ENCODE measurements around the gene IL1R1.
"Not testable (repeated sequence)": the region's sequence is repeated elsewhere in the genome, so short reads cannot be mapped to it uniquely, and the experiment has no call there.

The IL1R1 gene

DNA sequence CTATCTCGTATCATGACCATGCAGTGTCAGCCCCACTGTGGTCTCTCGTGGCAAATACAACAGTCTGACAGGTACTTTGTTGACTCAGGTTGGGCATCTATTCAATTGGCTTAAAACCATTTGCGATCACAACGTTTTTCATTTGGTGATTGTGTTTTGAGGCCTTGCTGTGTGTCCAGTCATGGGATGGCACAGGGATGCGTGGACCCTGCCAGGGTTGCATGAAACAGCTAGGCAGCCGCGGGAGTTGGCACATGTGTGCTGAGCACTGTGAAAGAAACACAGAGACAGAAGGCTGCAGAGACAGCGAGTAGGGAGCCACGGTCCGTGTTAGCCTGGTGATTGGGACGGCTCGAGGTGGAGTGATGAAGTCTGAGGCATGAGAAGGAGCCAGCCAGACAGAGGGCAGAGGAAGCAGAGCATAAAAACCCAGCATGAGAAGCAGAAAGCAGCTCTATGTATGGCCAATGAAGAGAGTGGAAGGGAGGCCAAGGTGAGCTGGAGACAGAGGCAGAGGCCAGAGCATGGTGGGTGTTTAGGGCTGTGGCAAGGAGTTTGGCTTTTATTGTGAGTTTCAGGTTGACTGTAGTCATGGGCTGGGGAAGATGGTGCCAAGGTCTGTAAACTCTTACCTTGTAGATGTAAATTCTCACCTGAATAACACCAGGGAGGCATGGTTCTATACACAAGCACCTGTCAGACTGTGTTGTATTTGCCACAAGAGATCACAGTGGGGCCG is 31.8 kb upstream of the IL1R1 start:
- no peak for DNase-seq (ENCODE audit: low read depth in 2 of 2)

DNA sequence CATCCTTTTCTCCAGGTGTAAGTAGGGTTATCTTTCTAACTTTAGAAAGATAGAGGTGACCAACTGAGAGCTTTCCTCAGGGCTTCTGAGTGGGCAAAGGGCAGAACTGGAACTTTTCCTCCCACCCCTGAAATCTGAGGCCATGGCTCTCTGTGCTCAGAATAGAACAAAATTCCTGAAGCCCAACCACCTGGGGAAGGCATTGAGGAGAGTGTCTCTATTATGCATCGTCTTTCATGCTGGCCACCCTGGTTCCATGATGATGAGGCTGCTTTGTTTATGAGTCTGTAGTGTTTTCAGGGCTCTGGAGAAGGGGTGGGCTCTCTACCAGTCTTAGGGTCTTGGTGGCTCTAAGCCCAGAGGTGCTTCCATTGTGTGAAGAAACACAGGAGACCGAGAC is 30.7 kb upstream of the IL1R1 start:
- no peak for DNase-seq (ENCODE audit: low read depth in 2 of 2)

DNA sequence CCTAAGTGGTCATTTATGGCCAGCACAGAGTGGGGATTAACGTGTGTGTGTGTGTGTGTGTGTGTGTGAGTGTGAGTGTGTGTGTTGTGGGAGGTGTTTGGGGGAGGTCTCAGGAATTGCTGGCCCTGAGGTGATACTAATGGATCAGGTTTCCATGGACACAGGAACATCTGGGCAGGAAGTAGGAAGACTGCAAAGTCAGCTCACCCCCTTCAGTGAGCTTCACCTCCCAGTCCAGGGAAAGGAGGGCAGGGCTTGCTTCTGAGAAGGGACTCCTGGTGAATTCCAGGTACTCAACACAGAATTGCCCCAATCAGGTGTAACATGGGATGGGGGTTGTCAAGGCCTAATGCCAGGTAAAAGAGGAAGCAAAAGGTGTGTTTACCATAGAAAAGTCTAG is 30.3 kb upstream of the IL1R1 start:
- no peak for DNase-seq (ENCODE audit: low read depth in 2 of 2)

DNA sequence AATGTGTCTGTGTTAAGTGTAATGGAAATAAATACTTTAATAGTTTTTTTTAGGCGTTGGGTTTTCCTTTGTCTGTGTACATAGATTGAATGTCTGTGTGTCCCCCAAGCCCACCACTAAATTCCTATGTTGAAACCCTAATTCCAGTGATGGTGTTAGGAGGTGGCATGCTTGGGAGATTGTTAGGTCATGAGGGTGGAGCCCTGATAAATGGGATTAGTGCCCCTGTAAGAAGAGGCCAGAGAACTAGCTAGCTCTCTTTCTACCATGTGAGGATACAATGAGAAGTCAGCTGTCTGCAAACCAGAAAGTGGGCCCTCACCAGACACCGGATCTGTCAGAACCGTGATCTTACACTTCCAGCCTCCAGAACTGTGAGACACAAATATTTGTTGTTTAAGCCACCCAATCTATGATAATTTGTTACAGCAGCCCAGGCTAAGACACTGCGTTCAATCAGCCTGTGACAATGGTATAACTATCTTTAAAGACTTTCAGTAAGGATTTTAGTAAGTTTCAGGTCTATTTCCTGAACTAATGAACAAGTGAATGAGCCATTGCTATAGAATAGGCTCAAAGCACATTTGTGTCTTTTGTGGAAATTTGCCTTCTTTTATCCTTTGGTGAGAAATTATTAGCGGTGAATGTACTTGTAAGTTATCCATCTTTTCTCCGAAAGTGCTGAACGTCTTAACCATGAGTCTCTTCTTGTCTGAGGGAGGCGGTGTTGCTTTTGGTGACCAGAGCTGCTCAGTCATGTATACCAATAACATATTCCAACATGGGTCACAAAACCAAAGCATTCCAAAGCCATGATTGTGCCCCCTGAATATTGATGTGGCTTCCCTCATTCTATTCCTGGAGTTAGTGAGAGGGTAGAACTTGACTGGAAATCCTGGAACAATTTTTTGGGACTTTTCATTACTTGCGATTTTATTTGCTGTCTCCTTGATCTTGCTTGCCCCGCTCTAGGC is 29.6 kb upstream of the IL1R1 start:
- no peak for DNase-seq (ENCODE audit: low read depth in 2 of 2)

DNA sequence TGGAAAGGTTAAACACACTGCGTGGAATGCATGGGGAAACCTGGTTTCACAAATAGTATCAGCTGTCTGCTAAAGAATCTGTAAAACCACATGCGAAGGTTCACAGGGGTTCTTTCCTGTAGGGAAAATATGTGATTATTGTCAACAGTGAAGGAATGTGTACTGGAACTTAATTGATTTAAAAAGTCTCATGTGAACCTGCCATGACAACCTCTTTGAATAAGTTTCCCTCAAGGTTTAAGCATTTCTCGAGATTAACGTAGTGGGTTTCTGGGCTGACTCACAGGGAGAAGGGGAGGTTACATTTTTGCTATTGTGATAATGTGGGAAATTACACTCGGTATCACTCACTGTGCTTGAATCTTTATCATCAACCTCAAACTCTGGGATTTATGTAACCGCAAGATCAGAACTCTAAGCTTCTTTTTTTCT is 28.2 kb upstream of the IL1R1 start:
- DNase-seq (ENCODE audit: low read depth in 2 of 2): no peak

DNA sequence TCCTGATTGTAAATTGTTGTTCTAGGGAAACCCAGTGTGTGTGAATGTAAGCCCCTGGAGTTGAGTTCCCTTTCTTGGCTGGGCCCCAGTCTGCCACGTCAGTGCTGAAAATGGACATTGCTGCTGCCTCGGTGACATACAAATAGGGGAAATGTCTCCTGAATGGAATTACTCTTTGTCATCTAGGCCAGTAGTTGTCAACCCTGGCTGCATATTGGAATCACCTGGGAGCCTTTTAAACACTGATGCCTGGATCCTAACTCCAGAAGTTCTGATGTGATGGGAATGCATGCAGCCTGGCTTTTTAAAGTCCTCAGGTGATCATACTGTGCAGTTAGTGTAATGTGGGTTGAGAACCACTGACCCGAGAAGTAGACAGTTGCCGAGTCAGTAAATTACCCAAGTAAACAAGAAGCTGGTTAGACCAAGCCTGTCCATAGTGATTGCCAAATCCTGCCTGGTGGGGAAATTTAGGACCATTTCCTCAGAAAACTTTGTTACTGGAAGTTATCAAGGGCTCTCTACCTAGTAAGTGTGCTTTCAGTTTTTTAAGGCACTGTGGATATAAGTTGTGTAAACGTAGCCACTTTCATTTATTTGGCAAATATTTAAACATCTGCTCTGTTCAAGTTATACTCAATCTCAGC is 27.6 kb upstream of the IL1R1 start:
- DNase-seq (ENCODE audit: low read depth in 2 of 2): no peak

DNA sequence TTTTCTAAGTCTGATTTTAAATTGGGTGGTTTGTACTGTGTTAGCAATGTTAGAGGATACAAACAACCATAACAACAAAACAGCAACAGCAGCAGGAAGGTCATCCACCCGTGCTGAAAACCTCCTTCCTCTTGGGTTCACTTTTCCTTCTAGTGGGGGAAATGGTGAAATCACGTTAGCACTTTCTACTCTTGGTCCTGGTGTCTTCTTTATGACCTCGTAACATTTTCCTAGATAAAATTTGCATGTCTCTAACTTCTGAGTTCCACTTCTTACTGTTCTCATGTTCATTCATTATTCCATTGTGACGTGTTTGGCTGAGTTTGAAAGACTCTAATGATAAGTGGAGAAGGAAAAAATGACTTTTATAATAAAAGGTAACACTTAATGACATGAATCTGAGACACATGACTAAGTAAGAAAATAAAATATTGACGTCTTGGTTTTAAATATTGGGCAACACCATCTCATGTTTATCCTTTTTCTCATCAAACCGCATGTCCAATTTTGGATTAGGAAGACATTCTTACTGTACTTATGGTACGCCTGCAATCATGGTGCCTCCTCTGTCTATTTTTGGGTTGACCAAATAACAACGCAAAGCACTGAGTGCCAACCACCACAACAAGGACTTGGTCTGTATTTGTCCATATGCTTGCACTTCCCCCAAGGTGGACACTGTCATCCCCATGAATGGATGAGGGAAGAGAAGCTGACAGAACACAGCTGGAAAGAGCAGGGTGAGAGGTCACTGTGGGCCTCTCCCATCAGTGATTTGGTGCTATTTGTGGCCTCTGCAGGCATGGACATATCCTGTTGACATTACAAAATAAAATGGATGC is 25.7 kb upstream of the IL1R1 start:
- no peak for DNase-seq (ENCODE audit: low read depth in 2 of 2)

DNA sequence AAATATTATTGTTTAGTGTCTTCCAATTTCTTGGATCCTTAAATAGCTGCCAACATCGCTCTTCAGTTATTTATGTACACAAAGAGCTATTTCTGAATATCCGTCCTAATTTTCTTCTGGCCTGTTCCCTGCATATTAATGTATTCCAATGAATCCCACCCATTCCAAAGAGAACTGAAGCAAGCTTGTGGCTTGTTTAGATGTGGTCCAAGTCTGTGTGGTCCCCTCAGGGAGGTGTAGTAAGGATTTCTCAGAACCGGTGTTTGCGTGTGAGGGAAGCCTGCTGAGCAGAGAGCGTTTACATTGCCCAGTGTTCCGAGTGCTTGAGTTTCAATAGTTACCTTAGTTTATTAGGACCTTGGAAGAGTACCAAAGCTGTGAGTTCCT is 25.1 kb upstream of the IL1R1 start:
- no peak for DNase-seq (ENCODE audit: low read depth in 2 of 2)

DNA sequence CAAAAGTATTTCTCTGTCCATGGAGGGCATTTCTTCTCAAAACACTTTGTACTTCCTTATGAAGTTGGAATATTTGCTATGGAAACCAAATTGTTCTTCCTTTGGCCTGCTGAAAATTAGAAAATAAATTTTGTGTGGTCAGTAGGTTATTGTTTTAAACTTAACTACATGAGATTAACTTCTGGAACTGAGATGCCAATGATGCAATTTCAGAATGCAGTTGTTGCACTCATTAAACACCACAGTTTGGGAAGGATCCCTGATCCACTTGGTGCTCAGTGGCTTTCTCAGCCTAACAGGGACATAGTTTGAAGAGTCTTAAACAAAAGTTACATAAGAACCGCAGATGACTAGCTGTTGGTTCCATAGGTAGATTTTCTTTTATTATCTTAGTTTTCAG is 23.3 kb upstream of the IL1R1 start:
- no peak for DNase-seq (ENCODE audit: low read depth in 2 of 2)

DNA sequence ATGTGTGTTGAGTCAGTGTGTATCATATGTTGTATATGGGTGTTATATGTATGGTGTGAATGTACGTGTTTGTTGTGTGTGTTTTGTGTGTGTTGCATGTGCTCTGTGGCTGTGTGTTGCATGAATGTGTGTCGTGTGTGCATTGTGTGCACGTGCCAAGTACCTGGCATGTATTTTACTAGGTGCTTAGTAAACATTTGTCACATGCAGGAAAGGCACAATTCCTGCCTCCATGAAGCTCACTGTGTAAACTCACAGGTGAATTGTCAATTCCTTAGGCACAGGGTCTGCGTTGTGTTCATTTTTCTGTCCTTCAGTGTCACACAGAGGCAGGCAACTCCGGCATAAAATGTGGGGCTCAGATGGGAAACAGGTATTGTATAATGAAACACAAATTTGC is 22.3 kb upstream of the IL1R1 start:
- DNase-seq (ENCODE audit: low read depth in 2 of 2): no peak

DNA sequence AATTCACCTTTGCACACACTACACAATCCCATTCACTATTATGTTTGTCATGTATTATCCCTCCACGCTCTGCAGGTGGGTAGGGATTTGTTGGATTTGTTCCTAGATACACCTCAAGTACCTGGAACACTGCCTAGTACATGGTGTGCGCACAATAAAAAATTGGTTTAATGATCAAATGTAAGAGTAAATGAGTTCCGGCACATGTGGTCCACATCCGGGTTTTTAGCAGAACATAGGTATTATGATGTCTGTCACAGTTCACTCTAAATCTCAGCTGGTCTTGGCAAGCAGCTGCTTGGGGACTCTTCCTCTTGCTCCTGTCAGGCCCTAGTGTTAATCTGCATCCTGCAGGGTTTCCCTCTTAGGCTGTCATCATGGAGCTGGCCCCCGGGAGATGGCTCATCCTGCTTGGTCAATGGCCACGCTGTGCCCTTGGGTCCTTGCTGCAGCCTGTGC is 21.8 kb upstream of the IL1R1 start:
- no peak for DNase-seq (ENCODE audit: low read depth in 2 of 2)

DNA sequence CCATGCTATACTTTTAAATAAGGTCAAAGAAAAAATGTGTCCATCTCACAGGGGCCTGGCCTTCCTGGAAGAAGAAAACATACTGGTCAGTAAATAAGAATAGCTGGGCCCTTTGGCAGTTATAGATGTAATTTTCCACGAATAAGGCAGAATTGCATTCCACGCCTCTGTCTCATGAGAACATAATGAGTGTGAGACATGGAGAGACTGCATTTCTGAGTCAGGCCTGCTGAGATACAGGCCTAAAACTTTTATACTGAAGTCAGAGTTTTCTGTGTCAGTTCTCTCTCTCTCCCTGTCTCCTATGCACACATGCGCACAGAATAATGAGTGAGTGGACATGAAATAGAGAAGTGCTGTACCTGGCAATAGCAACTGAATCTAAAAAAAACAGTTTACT is 20.4 kb upstream of the IL1R1 start:
- no peak for DNase-seq (ENCODE audit: low read depth in 2 of 2)

DNA sequence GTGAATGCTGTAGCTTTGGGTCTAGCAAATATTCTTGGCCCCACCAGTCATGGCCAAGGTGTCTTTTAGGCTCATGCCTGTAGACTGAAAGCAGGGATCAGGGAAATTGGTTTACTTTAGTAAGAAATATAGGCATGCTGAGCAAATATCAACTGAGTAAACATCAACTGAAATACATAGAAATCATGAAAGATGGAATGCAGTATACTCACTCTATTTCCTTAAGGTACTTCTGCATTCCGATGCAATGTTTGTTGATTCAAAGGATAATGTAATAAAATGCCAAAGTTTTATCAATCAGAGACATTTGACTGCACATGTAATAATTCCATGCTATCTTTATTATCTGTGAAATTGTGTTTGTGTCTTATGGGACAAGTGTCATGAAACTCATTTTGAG is 19.6 kb upstream of the IL1R1 start:
- no peak for DNase-seq (ENCODE audit: low read depth in 2 of 2)

DNA sequence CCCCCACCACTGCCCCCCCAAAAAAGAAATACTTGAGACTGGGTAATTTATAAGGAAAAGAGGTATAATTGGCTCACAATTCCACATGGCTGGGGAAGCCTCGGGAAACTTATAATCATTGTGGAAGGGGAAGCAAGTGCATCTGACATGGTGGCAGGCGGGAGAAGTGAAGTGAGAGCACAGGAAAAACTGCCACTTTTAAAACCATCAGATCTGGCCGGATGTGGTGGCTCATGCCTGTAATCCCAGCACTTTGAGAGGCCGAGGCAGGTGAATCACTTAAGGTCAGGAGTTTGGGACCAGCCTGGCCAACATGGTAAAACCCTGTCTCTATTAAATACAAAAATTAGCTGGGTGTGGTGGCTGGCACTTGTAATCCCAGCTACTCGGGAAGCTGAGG is 18.1 kb upstream of the IL1R1 start:
- not testable (repeated sequence) for DNase-seq (ENCODE audit: low read depth in 2 of 2)

DNA sequence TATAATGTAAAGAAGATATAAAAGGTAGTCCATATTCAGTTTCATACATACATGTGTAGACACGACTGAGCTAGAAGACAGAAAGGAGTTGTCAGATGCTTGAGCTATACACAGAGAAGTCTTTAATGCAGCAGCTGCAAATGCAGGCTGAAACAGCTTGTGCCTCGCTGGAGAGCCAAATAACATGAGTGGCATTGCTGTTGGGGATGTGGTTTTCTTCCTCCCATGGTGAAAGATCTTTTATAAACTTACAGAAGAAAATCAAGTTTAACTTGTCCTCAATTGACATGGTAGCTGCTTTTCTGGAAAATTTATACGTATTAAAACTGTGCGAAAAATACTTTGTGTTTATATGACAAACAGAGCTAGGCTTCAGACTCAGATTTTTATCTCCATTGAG is 16.4 kb upstream of the IL1R1 start:
- DNase-seq (ENCODE audit: low read depth in 2 of 2): no peak

DNA sequence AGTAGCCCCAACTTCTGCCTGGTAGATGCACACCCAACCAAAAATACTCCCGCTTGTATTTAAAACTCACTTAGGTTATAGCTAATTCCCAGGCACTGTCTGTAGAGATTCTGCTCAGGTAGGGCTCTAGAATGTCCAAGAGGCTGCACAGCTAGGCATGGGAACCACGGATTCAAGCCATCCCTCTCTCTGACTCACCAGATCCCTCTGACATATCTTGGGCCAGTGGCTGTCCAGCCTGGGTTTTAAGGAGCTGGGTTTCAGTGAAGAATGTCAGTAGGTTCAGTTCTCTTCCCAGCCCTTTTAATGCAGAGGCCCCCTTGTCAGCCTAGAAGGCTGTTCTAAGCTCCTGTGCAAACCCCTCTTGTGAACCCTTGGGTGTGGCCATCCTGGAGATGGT is 15.9 kb upstream of the IL1R1 start:
- no peak for DNase-seq (ENCODE audit: low read depth in 2 of 2)

DNA sequence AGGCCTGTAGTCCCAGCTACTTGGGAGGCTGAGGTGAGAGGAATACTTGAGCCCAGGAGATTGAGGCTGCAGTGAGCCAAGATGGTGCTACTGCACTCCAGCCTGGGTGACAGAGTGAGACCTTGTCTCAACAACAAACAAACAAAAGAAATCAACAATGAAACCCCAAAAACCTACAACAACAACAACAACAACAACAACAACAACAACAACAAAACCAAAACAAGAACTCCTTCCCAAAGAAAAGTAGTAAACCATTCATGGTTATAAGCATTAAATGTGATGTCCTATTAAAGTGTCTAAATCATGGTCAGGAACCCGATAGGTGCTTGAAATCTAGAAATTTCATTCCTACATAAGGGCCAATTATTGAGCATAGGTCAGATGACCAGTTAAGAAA is 13.5 kb upstream of the IL1R1 start:
- no peak for DNase-seq (ENCODE audit: low read depth in 2 of 2)

DNA sequence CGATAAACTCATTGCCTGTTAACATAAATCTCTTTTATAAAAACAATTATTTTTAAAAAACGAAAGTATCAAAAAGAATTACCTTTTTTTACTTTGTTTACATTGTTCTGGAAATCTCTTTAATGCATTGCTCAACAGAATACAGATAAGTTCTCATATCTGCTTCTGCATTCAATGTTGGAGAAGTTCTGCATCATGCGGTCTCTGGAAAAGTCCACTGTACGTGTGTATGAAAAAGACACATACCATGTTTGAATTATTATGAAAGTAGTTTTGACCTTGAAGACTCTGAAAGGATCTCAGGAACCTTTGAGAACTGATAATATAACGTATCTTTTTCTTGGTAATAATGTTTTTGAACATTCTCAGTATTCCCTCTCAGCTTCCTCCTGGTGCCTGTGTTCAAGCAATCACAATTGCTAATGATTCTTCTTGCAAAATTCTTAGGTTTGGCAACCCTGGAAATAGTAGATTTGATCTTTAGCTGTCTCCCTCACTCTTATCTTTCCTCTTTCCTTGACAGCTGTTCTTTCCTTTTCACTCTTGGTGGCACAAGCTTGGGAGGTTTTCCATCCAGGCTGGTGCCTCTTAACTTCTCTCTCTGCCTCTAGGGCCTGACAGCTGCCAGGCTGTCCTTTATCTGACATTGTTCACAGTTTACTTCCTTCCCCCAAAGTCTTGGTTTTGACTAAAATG is 12.4 kb upstream of the IL1R1 start:
- DNase-seq (ENCODE audit: low read depth in 2 of 2): no peak

DNA sequence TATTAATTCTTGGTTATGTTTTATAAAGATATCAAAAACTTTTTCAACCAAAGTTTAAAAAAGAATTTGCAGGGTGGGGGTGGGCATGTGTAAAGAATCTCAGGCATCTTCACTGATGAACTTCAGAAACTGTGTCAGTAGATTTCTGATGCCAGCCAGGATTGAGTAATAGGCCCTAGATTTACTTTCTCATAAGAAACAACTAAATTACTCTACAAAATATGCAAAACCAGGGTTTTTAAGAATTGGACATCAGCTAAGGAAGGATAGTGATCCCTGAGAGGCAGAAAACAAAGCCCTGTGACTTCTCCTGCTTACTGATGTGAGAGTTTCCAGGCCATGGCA is 11.9 kb upstream of the IL1R1 start:
- DNase-seq (ENCODE audit: low read depth in 2 of 2): no peak

DNA sequence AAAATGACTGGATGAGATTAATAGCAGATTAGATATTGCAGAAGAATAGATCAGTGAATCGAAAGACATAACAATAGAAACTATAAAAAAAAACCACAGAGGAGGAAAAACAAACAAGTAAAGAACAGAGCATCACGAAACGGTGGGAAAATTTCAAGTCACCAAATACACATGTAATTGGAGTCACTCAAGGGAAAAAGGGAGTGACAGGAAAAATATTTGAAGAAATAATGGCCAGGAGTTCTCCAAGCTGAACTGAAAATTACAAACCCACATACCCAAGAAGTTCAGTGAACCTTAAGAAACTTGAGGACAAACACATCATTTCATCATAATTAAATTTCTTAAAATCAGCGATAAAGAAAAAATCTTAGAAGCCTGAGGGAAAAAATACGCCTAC is 11.0 kb upstream of the IL1R1 start:
- DNase-seq (ENCODE audit: low read depth in 2 of 2): no peak

DNA sequence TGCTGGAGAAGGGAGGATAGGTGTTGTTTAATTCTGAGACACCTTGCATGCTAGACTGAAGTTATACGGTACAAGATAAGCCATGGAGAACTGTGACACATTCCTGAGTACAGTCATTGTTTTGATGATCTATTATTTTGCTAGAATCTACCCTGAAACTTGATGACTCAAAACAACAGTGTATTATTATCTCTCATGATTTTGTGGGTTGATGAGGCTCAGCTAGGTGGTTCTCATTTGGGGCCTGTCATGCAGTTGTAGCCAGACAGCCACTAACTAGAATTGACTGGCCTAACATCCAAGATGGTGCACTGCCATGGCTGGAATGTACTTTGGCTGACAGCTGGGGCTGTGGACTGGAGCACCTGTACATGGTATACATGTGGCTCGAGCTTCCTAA is 5.4 kb upstream of the IL1R1 start:
- no peak for DNase-seq (ENCODE audit: low read depth in 2 of 2)

All from stimulated activated CD8-positive, alpha-beta memory T cell treated with anti-CD3 and anti-CD28 coated beads, Interleukin-2, amount 100 ng/mL, for 1 hour (primary cell).